ENCODE results near the gene CCDC89. TPM values are rescaled to one million over a fixed set of nuclear protein-coding genes. Genes with fewer than 3 reads are reported as not detected.

Gene CCDC89
- total RNA-seq, 1 experiment from 2014 or later: not detected

DNA sequence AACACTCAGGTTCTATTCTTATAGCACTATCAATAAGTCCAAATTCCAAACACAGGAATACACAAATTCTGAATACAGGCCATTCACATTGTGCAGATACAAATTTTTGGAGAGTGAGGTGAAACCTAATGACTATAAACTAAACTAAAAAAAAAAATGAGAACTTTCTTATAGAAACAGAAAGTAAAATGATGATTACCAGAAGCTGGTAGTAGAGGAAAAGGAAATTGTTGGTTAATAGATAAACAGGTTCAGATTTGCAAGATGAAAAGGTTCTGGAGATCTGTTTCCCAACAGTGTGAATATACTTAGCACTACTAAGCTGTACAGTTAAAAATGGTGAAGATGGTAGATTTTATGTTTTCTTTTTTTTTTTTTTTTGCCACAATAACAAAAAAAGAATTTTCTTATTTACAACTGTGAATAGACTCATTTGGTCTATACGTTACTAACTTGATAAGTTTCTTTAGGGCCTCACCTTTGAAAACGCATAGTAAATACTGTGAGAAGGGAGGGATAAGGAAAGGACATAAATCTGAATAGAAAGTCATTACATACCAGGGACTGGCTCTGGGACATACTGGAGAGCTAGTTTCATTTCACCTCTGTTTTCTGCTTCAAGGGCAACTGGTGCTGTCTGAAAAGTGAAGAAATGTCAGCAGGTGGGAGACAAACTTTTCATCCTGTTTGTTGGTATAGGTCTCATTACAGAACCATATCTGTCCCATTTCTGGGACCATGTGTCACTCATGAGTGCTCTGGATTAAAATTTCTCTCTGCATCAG lies 14.2 kb upstream of the CCDC89 start:
- no peaks in the 10 kb centered on the region for H3K9me3 Mint-ChIP-seq (ENCODE audit: unreplicated experiment)
- H3K36me3 Mint-ChIP-seq (ENCODE audit: insufficient read depth, unreplicated experiment): no peaks in the 10 kb centered on the region
- ChIA-PET CTCF (interaction anchor here (0.6 to 9.5 kb wide), 3 partner anchors 119 to 1066 kb away, joined by 3 to 106 read pairs (median 3); no protein-coding TSS in a partner anchor), POLR2A (interaction anchor here (1.7 kb wide), 1 partner anchor 35 kb away, joined by 4 read pairs; the partner anchor contains the start of gene CREBZF)
- intact Hi-C loops (cut with micrococcal nuclease): loop anchor here (2.0 to 10.0 kb wide), 2 partner anchors 23 to 245 kb away; no protein-coding TSS in a partner anchor
- H3K4me1 Mint-ChIP-seq (ENCODE audit: insufficient read depth, unreplicated experiment): no peaks in the 10 kb centered on the region
- no peak overlapping the region for H3K4me3 Mint-ChIP-seq (ENCODE audit: unreplicated experiment)
- no peak for DNase-seq (ENCODE audit: unreplicated experiment)
- no TSS peak for BruUV-seq (replicated peaks)
- no peak overlapping the region for H3K27ac Mint-ChIP-seq (ENCODE audit: low read depth, unreplicated experiment)
- TF ChIP-seq, protein P1, sequence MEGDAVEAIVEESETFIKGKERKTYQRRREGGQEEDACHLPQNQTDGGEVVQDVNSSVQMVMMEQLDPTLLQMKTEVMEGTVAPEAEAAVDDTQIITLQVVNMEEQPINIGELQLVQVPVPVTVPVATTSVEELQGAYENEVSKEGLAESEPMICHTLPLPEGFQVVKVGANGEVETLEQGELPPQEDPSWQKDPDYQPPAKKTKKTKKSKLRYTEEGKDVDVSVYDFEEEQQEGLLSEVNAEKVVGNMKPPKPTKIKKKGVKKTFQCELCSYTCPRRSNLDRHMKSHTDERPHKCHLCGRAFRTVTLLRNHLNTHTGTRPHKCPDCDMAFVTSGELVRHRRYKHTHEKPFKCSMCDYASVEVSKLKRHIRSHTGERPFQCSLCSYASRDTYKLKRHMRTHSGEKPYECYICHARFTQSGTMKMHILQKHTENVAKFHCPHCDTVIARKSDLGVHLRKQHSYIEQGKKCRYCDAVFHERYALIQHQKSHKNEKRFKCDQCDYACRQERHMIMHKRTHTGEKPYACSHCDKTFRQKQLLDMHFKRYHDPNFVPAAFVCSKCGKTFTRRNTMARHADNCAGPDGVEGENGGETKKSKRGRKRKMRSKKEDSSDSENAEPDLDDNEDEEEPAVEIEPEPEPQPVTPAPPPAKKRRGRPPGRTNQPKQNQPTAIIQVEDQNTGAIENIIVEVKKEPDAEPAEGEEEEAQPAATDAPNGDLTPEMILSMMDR (IDR thresholded peaks at IDR 0.05; ENCODE audit: unreplicated experiment): no peak
- no peaks in the 10 kb centered on the region for H3K27me3 Mint-ChIP-seq (ENCODE audit: insufficient read depth, unreplicated experiment)

DNA sequence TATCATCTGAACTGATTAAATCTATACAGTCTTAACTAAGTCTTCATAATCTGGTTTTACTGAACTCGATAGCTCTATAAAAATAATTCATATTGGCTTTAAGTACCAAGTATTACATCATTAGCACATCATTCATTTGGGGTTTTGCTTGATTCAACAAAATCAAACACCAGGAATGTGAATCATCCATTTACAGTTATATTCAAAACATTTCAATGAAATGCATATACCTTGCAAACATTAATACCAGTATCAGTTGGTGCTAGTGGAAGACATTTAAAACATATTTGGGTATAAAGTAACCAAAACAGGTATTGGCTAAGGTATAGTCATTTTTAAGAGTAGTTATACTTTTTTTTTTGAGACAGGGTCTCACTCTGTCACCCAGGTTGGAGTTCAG lies 12.2 kb upstream of the CCDC89 start:
- Mint-ChIP-seq H3K9me3 (ENCODE audit: unreplicated experiment) (no peaks in the 10 kb centered on the region), H3K36me3 (ENCODE audit: insufficient read depth, unreplicated experiment) (no peaks in the 10 kb centered on the region), H3K4me3 (ENCODE audit: unreplicated experiment) (no peak overlapping the region), H3K27ac (ENCODE audit: low read depth, unreplicated experiment) (no peak overlapping the region), H3K4me1 (ENCODE audit: insufficient read depth, unreplicated experiment) (no peaks in the 10 kb centered on the region), H3K27me3 (ENCODE audit: insufficient read depth, unreplicated experiment) (no peaks in the 10 kb centered on the region)
- BruUV-seq (replicated peaks): no TSS peak
- no peak for DNase-seq (ENCODE audit: unreplicated experiment)
- POLR2A ChIA-PET: no interaction called here
- intact Hi-C loops (cut with micrococcal nuclease): loop anchor here (10.0 kb wide), 1 partner anchor 247 kb away; no protein-coding TSS in a partner anchor
- TF ChIP-seq, protein P1 (IDR thresholded peaks at IDR 0.05; ENCODE audit: unreplicated experiment): no peak
- CTCF ChIA-PET: interaction anchor here (0.6 to 9.5 kb wide), 4 partner anchors 126 to 648 kb away, joined by 4 to 106 read pairs (median 10); partner anchors contain the start of gene CCDC83

DNA sequence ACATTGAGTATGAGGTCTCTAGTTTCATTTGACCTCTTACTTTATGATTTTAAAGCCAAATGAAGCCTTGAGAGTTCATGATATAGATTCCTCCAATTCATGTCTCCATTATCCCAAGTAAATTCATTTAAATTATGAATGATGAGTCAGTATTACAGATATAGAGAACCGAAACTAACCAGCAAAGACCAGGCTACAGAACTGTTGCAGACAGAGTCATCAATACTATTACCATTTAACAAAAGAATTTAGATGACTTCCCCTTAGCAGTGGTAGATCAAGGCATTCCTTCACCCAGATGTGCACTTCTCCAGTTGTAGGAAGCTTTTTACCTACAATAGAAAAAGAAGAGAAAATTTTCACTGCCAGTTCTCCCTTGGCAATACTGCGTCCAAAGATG lies 11.8 kb upstream of the CCDC89 start:
- ChIA-PET CTCF (interaction anchor here (0.6 to 9.5 kb wide), 5 partner anchors 19 to 157 kb away, joined by 3 to 106 read pairs (median 6); partner anchors contain the start of gene CCDC83), POLR2A (no interaction called here)
- Mint-ChIP-seq H3K36me3 (ENCODE audit: insufficient read depth, unreplicated experiment) (no peaks in the 10 kb centered on the region), H3K27me3 (ENCODE audit: insufficient read depth, unreplicated experiment) (no peaks in the 10 kb centered on the region), H3K9me3 (ENCODE audit: unreplicated experiment) (no peaks in the 10 kb centered on the region), H3K4me1 (ENCODE audit: insufficient read depth, unreplicated experiment) (no peaks in the 10 kb centered on the region), H3K4me3 (ENCODE audit: unreplicated experiment) (no peak overlapping the region), H3K27ac (ENCODE audit: low read depth, unreplicated experiment) (no peak overlapping the region)
- intact Hi-C loops (cut with micrococcal nuclease): loop anchor here (10.0 kb wide), 1 partner anchor 247 kb away; no protein-coding TSS in a partner anchor
- TF ChIP-seq, protein P1 (IDR thresholded peaks at IDR 0.05; ENCODE audit: unreplicated experiment): no peak
- BruUV-seq (replicated peaks): no TSS peak
- no peak for DNase-seq (ENCODE audit: unreplicated experiment)

DNA sequence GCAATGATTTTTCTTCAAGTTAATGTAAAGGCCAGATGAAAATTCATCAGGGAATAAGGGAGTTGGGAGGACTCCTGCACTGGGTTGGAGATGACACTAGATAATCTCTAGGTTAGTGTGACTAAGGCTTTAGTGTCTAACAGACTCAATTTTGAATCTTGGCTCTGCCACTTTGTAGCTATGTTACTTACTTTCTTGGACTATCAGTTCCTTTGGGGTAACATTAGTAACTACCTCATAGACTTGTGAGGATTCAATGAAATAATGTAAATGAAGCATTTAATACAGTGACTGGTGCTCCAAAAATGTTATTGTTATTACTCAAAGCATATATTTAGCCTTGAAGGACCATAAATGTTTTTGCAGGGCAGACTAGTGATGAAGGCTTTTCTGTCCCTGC lies 9.6 kb upstream of the CCDC89 start:
- POLR2A ChIA-PET: interaction anchor here (1.5 kb wide), 1 partner anchor 30 kb away, joined by 4 read pairs; the partner anchor contains the start of gene CREBZF

More for the DNA sequence above, 9.6 kb upstream of the CCDC89 start:
- CTCF ChIA-PET: interaction anchor here (0.6 to 9.5 kb wide), 15 partner anchors 10 to 853 kb away, joined by 3 to 106 read pairs (median 3); partner anchors contain the start of genes CCDC83 and CCDC89
- Mint-ChIP-seq H3K27ac (ENCODE audit: low read depth, unreplicated experiment) (no peak overlapping the region), H3K27me3 (ENCODE audit: insufficient read depth, unreplicated experiment) (peaks cover 5% of the 10 kb centered on the region), H3K9me3 (ENCODE audit: unreplicated experiment) (no peaks in the 10 kb centered on the region), H3K36me3 (ENCODE audit: insufficient read depth, unreplicated experiment) (no peaks in the 10 kb centered on the region), H3K4me3 (ENCODE audit: unreplicated experiment) (no peak overlapping the region), H3K4me1 (ENCODE audit: insufficient read depth, unreplicated experiment) (no peaks in the 10 kb centered on the region)
- intact Hi-C loops (cut with micrococcal nuclease): loop anchor here (10.0 kb wide), 1 partner anchor 249 kb away; no protein-coding TSS in a partner anchor
- TF ChIP-seq, protein P1 (IDR thresholded peaks at IDR 0.05; ENCODE audit: unreplicated experiment): no peak
- BruUV-seq (replicated peaks): no TSS peak
- no peak for DNase-seq (ENCODE audit: unreplicated experiment)

Measured in MCF 10A (cell line).